HG03064 (cell line): ENCODE data around the gene PDE3B.
"Not testable (repeated sequence)": the region's sequence is repeated elsewhere in the genome, so short reads cannot be mapped to it uniquely, and the experiment has no call there.

Experiments used
- ATAC-seq: cut with Tn5 transposase; IDR thresholded peaks from one replicate; pipeline ENCODE4 v1.9.1; 2021; ENCODE audit warnings: low read depth; ENCODE audit not compliant: unreplicated experiment

PDE3B gene

GRCh38 chr11:14789879-14790484 lies 146.4 kb downstream of the PDE3B start:
- ATAC-seq: no peak

- no peak for ATAC-seq
These were observed 149.9 kb downstream of the PDE3B start for GRCh38 chr11:14793546-14793945.

GRCh38 chr11:14796028-14796427 lies 152.4 kb downstream of the PDE3B start:
- not testable (repeated sequence) for ATAC-seq

GRCh38 chr11:14803846-14804245 lies 160.2 kb downstream of the PDE3B start:
- no peak for ATAC-seq

- no peak for ATAC-seq
These were observed 165.9 kb downstream of the PDE3B start for GRCh38 chr11:14809466-14809865.

- no peak for ATAC-seq
These were observed 169.2 kb downstream of the PDE3B start for GRCh38 chr11:14812757-14813156.

GRCh38 chr11:14813516-14813915 lies 169.9 kb downstream of the PDE3B start:
- no peak for ATAC-seq

GRCh38 chr11:14818779-14819178 lies 175.2 kb downstream of the PDE3B start:
- ATAC-seq: no peak

- no peak for ATAC-seq
These were observed 176.0 kb downstream of the PDE3B start for GRCh38 chr11:14819596-14819995.

GRCh38 chr11:14821031-14821430 lies 177.4 kb downstream of the PDE3B start:
- ATAC-seq: no peak

- ATAC-seq: no peak
These were observed 183.0 kb downstream of the PDE3B start for GRCh38 chr11:14826600-14826999.

- ATAC-seq: no peak
These were observed 192.2 kb downstream of the PDE3B start for GRCh38 chr11:14835496-14836492.

GRCh38 chr11:14842002-14842401 lies 198.4 kb downstream of the PDE3B start:
- ATAC-seq: no peak

GRCh38 chr11:14852571-14853177 lies 209.1 kb downstream of the PDE3B start:
- ATAC-seq: no peak

GRCh38 chr11:14854057-14854456 lies 210.5 kb downstream of the PDE3B start:
- no peak for ATAC-seq

GRCh38 chr11:14855890-14856289 lies 212.3 kb downstream of the PDE3B start:
- no peak for ATAC-seq

GRCh38 chr11:14857621-14858020 lies 214.0 kb downstream of the PDE3B start:
- ATAC-seq: no peak

- ATAC-seq: no peak
These were observed 214.8 kb downstream of the PDE3B start for GRCh38 chr11:14858404-14858803.

- no peak for ATAC-seq
These were observed 216.9 kb downstream of the PDE3B start for GRCh38 chr11:14860511-14860910.

GRCh38 chr11:14861680-14862079 lies 218.1 kb downstream of the PDE3B start:
- no peak for ATAC-seq

GRCh38 chr11:14863775-14864174 lies 220.2 kb downstream of the PDE3B start:
- ATAC-seq: not testable (repeated sequence)
